ENCODE measurements around the gene KLHL21.

DNA sequence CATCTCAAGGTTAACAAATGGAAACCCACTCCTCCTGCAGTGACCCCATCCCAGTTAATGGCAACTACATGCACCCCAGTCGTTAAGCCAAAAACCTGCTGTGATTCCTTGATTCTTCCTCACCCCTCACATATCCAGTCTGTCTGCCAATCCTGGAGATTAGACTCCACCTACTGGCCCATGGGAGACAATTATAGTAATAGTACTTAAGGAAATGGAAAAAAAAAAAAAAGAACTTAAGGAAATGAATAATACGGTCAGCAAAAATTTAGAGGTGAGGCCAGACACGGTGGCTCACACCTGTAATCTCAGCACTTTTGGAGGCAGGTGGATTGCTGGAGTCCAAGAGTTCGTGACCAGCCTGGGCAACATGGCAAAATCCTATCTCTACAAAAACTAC lies 55.4 kb downstream of the KLHL21 start:
- TF ChIP-seq CTCF (IDR thresholded peaks at IDR 0.05) (no peak), EP300 (IDR thresholded peaks at IDR 0.05) (no peak)

All from ovary (tissue), 3 donors.